Nephron progenitor cell (in vitro differentiated cells): ENCODE data around the gene SMC1B.
"Not testable (repeated sequence)": the region's sequence is repeated elsewhere in the genome, so short reads cannot be mapped to it uniquely, and the experiment has no call there.

Experiments
- DNase-seq: peaks from one replicate; pipeline ENCODE4 v3.0.0; 2021
- H3K27ac Mint-ChIP-seq: 2 replicates; pipeline ENCODE4 v1.8.0; 2021; ENCODE audit warnings: mild to moderate bottlenecking, moderate library complexity, mixed read lengths
- H3K27me3 Mint-ChIP-seq: 2 replicates; pipeline ENCODE4 v1.8.0; 2021; ENCODE audit warnings: mild to moderate bottlenecking, low read depth, mixed read lengths; ENCODE audit not compliant: poor library complexity
- H3K36me3 Mint-ChIP-seq: 2 replicates; pipeline ENCODE4 v1.8.0; 2021; ENCODE audit warnings: low read depth, mixed read lengths
- H3K4me1 Mint-ChIP-seq: 2 replicates; pipeline ENCODE4 v1.8.0; 2021; ENCODE audit warnings: mixed read lengths
- H3K4me3 Mint-ChIP-seq: 2 replicates; pipeline ENCODE4 v1.8.0; 2021; ENCODE audit warnings: mild to moderate bottlenecking, moderate library complexity, mixed read lengths
- H3K9me3 Mint-ChIP-seq: 2 replicates; pipeline ENCODE4 v1.8.0; 2021; ENCODE audit warnings: mild to moderate bottlenecking, moderate library complexity, mixed read lengths
- CTCF ChIP-seq: fragments of 200-600 bp; sonication (generic); IDR thresholded peaks from 2 replicates; pipeline ENCODE4 v1.5.0; 2021; ENCODE audit warnings: antibody characterized with exemption

Gene SMC1B

GRCh38 chr22:45304971-45305370 is 108.4 kb downstream of the SMC1B start:
- Mint-ChIP-seq H3K36me3 (no peaks in the 10 kb centered on the region), H3K4me1 (peaks cover 11% of the 10 kb centered on the region), H3K27ac (no peak overlapping the region), H3K27me3 (peaks cover 16% of the 10 kb centered on the region), H3K9me3 (no peaks in the 10 kb centered on the region), H3K4me3 (no peak overlapping the region)
- no peak for TF ChIP-seq CTCF
- no peak for DNase-seq

- Mint-ChIP-seq H3K27me3 (peaks cover 11% of the 10 kb centered on the region), H3K36me3 (no peaks in the 10 kb centered on the region), H3K4me1 (peaks cover 13% of the 10 kb centered on the region), H3K27ac (no peak overlapping the region), H3K4me3 (no peak overlapping the region), H3K9me3 (no peaks in the 10 kb centered on the region)
- no peak for TF ChIP-seq CTCF
- DNase-seq, result no peak
These were observed 110.2 kb downstream of the SMC1B start for GRCh38 chr22:45303181-45303580.

GRCh38 chr22:45302751-45303150 is 110.6 kb downstream of the SMC1B start:
- TF ChIP-seq CTCF, result no peak
- peaks cover 14% of the 10 kb centered on the region for H3K4me1 Mint-ChIP-seq
- H3K9me3 Mint-ChIP-seq, result no peaks in the 10 kb centered on the region
- H3K4me3 Mint-ChIP-seq, result no peak overlapping the region
- no peaks in the 10 kb centered on the region for H3K36me3 Mint-ChIP-seq
- no peak overlapping the region for H3K27ac Mint-ChIP-seq
- H3K27me3 Mint-ChIP-seq, result peaks cover 10% of the 10 kb centered on the region
- no peak for DNase-seq

DNA sequence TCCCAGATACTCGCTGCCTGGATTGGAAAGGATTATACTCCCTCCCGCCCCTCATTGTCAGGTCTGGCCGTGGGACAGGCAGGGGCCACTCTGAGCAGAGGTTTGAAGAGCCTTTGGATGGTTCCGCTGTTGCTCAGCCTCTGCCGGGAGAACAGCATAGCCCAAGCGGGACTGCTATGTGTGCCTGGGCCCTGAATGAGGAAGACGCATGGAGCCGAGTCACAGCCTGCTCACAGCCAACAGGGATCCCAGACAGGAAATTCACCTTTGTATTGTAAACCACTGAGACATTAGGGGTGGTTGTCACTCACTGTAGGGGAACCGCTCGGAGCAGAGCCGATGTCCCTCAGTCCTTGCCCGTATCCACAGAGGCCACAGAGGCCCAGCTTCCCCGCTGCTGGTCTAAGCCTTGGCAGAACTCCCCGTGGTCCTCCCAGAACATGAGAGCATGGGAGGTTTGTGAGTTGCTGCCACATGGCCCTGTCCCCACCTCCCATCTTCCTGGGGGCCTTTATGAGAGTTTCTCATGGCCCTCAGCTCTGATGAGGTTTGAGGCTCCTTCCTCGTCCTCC is 114.4 kb downstream of the SMC1B start:
- TF ChIP-seq CTCF, result no peak
- no peak for DNase-seq
- H3K4me3 Mint-ChIP-seq, result no peak overlapping the region
- no peaks in the 10 kb centered on the region for H3K36me3 Mint-ChIP-seq
- H3K4me1 Mint-ChIP-seq, result peaks cover 19% of the 10 kb centered on the region
- H3K27ac Mint-ChIP-seq, result no peak overlapping the region
- peaks cover 13% of the 10 kb centered on the region for H3K27me3 Mint-ChIP-seq
- no peaks in the 10 kb centered on the region for H3K9me3 Mint-ChIP-seq

DNA sequence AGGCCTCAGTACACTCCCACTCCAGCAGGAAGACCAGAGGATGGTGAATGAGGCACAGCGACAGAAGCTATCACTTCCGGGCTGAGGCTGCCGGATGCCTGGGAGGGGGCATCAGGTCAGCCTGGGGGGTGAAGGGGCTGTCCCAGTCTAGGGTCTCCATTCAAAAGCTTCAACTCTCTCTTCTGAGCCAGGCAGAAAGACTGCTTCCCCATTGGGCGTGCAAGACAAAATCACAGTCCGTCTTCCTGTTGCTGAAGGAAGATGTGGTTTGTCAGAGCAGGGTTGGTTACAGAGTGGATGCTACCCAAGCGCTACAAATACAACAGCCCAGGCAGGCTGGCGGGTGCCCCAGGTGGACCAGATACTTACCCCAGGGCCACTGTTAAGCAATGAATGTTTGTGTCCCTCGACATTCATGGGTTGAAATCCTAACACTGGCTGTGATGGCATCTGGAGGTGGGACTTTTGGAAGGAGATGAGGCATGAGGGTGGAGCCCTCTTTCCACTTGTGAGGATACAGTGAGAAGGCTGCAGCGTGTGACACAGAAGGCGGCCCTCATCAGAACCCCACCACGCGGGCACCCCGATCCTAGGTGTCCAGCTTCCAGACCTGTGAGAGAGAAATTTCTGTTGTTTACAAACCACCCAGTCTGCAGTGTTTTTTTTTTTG is 116.6 kb downstream of the SMC1B start:
- no peaks in the 10 kb centered on the region for H3K36me3 Mint-ChIP-seq
- no peak overlapping the region for H3K27ac Mint-ChIP-seq
- H3K4me1 Mint-ChIP-seq, result peaks cover 19% of the 10 kb centered on the region
- no peak overlapping the region for H3K4me3 Mint-ChIP-seq
- H3K9me3 Mint-ChIP-seq, result no peaks in the 10 kb centered on the region
- DNase-seq, result no peak
- TF ChIP-seq CTCF, result no peak
- peaks cover 18% of the 10 kb centered on the region for H3K27me3 Mint-ChIP-seq

GRCh38 chr22:45295492-45295891 is 117.9 kb downstream of the SMC1B start:
- no peak for DNase-seq
- Mint-ChIP-seq H3K27me3 (peaks cover 18% of the 10 kb centered on the region), H3K4me1 (peaks cover 19% of the 10 kb centered on the region), H3K9me3 (no peaks in the 10 kb centered on the region), H3K27ac (no peak overlapping the region), H3K4me3 (no peak overlapping the region), H3K36me3 (no peaks in the 10 kb centered on the region)
- TF ChIP-seq CTCF, result no peak

DNA sequence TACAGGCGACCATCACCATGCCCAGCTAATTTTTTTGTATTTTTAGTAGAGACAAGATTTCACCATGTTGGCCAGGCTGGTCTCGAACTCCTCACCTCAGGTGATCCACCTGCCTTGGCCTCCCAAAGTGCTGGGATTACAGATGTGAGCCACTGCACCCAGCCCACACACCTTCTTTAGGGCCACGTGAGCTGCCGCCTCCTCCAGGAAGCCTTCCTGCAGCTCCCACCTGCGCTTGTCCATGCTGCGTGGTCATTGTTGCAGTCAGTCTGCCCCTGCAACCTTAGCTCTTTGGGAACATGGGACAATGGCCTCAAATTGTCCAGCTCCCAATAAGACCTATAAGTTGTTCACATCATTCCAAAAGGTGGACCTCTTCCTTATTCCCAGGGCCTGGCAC is 118.4 kb downstream of the SMC1B start:
- Mint-ChIP-seq H3K4me1 (peaks cover 19% of the 10 kb centered on the region), H3K27me3 (peaks cover 14% of the 10 kb centered on the region)
- H3K27ac Mint-ChIP-seq, H3K9me3 Mint-ChIP-seq, H3K36me3 Mint-ChIP-seq, DNase-seq, H3K4me3 Mint-ChIP-seq: not testable (repeated sequence)
